GM19438 (cell line): ENCODE results near the gene B4GALNT2.
"Not testable (repeated sequence)": the region's sequence is repeated elsewhere in the genome, so short reads cannot be mapped to it uniquely, and the experiment has no call there.

Experiments used
- ATAC-seq: cut with Tn5 transposase; IDR thresholded peaks from one replicate; pipeline ENCODE4 v1.9.1; 2021; ENCODE audit warnings: low read depth; ENCODE audit not compliant: unreplicated experiment

The B4GALNT2 gene

DNA sequence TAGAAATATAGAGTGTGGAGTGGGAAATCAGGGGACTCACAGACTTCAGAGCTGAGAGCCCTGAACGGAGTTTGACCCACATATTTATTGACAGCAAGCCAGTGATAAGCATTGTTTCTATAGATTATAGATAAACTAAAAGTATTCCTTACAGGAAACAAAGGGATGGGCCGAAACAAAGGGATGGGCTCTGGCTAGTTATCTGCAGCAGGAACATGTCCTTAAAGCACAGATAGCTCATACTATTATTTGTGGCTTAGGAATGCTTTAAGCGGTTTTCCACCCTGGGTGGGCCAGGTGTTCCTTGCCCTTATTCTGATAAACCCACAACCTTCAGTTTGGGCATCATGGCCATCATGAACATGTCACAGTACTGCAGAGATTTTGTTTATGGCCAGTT lies 38.1 kb downstream of the B4GALNT2 start:
- ATAC-seq = not testable (repeated sequence)

DNA sequence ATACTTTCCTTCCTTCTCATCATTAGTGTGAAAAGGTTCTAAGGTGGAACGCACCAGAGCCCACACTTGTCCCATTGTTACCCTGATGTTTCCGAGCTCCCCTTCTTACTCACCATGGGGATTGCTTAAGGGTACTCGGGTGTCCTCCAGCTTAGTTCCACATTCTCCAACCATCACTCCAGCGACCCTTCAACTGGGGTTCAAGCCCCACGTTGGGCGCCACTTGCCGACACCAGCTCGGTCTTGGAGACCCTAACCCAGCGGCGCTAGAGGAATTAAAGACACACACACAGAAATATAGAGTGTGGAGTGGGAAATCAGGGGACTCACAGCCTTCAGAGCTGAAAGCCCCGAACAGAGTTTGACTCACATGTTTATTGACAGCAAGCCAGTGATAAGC lies 43.4 kb downstream of the B4GALNT2 start:
- ATAC-seq = not testable (repeated sequence)

DNA sequence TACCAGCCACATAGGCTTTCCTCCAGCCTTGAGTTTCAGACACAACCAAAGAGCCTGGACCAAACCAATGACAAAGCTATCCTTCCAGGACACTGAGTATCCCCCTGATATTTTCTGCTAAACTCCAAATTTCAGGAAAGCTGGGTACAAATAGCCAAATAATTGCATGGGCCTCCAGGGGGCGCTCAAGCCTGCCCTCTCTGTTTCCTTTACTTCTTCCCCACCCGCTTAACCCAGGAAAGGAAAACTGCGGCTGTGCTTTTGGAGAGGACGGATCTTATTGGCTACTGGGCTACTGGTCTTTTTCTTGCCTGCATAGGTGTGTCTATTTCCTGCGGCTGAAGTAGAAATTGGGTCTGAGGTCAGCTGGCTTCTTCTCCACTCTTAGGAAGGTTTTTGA lies 47.7 kb downstream of the B4GALNT2 start:
- no peak for ATAC-seq

DNA sequence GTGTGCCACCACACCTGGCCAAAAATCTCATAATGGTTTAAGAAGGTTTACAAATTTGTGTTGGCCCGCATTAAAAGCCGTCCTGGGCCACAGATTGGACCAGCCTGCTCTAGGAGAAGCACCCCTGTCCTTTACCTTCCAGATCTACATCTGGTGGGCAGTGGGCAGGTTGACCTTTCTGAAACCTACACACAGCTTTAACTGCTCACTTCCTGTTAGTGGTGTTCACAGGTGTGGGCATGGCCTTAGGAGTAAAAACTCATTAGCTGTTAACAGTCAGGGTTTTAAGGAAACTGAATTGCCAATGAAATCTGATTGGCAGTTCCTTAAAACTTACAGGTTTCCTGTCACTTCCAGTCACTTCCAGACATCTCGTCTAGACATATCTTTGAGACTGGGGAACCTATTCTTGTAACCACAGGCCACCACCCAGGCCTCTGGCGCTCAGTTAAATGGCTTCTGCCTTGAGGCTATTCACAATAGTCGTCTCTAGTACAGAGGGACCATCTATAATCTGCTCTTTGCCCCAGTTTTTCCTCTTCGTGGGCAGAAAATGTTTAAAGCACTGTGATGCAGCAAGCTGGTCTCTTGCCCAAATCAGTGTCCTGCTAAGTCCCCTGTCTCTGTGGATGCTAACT lies 48.5 kb downstream of the B4GALNT2 start:
- ATAC-seq = no peak

DNA sequence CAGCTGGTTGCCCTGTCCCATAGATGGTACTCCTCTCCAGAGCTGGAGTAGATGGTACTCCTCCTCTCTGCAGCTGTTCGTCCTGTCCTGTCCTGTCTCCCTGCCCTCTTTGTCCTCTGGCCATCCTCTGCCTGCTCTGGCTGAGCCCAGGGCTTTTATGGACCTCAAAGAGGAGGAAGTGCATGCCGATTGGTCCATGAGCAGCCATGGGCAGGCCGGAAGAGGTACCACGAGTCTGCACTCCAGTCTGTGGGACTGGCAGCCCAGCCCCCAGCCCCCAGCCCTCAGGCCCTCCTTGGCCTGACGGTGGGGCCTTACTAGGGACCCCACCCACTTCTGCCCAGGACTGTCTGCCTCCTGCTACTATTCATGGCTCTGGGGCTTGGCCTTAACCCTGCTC lies 50.8 kb downstream of the B4GALNT2 start:
- no peak for ATAC-seq

DNA sequence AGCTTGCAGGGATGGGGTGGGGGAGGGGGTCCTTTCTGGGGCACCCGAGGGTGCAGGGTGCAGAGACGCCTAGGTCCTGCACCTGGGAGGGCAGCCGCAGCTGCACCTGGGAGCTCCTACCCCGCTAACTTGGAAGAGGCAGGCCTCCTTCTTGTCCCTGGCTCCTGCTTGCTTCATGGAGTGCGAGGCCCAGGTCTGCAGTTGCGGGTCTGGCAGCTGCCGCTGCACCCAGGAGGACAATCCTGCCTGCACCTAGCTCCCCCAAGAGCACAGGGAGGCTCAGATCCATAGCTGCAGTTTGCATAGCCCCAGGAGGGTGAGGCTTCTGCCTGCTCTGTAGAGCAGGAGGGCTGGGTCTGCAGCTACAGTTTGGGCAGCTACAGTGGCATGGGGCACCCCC lies 51.2 kb downstream of the B4GALNT2 start:
- ATAC-seq = no peak

DNA sequence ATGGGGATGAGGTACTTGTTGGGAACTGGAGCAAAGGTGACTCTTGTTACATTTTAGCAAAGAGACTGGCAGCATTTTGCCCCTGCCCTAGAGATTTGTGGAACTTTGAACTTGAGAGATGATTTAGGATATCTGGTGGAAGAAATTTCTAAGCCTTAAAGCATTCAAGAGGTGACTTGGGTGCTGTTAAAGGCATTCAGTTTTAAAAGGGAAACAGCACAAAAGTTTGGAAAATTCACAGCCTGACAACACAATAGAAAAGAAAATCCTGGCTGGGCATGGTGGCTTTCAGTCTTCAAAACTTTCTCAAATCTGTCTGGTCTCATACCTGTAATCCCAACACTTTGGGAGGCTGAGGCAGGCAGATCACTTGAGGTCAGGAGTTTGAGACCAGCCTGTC lies 52.0 kb downstream of the B4GALNT2 start:
- ATAC-seq = not testable (repeated sequence)

DNA sequence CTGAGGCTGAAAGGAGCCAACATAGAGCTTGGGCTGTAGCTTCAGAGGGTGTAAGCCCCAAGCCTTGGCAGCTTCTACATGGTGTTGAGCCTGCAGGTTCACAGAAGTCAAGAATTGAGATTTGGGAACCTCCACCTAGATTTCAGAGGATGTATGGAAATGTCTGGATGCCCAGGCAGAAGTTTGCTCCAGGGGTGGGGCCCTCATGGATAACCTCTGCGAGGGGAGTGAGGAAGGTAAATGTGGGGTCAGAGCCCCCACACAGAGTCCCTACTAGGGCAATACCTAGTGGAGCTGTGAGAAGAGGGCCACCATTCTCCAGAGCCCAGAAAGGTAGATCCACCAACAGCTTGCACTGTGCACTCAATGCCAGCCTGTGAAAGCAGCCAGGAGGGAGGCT lies 52.8 kb downstream of the B4GALNT2 start:
- not testable (repeated sequence) for ATAC-seq

DNA sequence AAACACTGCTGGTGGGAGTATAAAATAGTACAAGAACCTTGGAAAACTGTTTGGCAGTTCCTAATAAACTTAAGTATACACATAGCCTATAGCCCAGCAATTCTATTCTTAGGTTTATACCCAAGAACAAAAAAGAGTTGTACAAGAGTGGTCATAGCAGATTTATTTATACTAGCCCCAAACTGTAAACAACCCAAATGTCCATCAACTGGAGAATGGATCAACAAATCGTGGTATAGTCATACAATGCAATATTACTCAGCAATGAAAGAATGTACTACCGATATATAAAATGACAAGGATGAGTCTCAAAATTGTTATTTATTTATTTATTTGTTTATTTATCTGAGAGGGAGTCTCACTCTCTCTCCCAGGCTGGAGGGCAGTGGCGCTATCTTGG lies 54.7 kb downstream of the B4GALNT2 start:
- no peak for ATAC-seq

DNA sequence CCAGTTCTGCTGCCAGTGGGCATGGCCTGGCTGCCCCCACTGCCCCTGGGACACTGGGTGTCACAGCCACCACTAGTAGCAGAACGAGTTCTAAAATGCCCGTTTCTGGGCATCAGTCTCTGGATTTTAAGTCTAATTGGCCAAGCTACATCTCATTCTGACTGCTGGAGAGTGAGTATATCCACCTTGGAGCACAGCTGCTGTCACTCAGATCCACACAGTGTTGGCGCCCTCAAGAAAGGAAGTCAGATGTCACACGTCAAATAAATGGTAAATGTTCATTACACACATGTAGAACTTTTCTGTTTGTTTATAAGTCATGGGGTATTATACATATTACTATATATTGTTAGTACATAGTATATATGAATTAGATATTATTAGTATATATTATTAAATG lies 58.4 kb downstream of the B4GALNT2 start:
- no peak for ATAC-seq

DNA sequence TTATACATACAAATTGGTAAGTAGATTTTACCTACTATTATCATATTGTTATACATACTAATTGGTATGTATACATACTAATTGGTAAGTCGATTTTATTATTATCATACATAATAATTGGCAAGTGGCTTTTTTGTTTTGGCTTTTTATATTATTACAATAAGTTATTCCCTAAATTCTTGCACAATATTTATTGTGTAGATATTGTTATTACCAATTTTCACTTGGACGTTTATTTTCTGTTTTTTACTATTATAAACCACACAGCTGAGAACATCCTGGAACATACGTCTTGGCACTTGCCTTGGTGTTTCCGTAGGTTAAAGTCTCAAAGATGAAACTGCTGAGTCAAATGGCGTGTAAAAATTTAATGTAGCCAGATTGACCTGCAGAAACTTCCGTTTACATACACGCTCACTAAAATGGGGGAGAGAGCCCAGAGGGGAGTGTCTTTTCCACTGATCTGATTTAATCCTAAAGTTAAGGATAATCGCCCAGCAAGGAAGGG lies 58.9 kb downstream of the B4GALNT2 start:
- ATAC-seq = no peak

DNA sequence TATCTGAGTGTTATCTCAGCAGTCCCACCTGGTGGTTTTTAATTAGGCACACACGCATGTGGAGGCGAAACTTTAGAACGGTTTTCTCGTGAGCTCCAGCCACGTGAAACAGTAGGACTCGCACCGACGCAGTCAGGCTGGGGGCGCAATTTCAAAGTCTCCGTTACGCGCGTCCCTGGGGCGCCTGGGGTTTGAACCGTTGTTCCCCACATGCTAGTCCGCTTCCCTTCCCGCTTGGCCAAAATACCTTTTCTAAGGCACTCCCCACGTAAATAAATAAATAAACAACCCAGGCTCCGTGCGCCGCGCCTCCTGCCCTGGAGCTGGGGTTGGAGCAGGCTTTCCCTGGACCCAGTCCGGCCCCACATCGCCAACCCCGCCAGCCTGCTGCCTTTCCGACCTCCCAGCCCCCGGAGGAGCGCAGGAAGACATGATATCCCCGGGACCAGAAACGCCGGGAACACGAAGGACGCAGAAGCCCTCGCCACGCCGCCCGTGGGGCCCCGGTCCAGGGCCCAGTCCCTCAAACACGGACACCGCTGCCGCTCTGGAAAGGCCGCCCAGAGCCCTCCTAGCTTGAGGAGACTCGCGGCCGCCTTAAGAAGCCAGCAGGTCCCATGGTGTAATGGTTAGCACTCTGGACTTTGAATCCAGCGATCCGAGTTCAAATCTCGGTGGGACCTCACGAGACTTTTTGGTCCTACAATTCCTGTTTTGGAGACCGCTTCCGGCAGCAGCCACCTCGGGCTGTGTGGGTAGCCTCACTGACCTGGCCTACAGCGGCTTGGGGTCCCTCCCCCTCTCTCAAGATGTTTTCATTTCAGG lies 59.6 kb downstream of the B4GALNT2 start:
- peak; percentile 51 for ATAC-seq

DNA sequence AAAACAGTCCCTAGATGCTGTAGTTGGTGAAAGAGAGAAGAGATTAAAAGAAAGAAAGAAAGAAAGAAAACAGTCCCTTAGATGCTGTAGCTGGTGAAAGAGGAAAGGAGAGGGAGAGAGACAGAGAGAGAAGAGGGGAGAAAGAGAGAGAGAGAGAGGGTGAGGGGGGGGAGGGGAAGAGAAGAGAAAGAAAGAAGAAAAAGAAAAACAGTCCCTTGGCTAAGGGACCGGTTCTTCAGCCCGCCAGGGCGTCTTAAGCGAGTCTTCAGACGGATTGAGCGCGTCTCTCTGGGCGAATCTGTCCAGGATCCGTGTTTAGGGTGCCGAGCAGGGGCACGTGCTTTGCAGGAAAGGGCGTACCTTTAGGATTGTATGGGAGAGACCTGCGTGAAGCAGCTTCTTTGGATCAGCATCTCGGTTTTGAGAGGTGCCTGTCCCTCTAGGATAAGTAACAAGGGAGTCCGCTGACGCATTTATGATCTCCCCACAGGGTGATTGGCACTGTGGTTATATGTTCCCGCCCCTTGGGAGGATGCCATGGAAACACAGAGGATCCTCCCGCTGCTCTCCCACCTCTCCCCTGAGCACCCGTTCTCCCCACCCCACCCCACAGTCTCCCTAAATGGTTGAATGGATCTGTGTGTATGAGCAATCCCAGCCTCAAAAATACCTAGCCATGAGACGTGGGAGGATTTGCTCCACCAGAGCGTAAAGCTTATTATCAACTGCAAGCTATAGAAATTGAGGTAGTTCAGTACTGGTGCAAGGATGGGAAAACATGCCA lies 61.1 kb downstream of the B4GALNT2 start:
- no peak for ATAC-seq

DNA sequence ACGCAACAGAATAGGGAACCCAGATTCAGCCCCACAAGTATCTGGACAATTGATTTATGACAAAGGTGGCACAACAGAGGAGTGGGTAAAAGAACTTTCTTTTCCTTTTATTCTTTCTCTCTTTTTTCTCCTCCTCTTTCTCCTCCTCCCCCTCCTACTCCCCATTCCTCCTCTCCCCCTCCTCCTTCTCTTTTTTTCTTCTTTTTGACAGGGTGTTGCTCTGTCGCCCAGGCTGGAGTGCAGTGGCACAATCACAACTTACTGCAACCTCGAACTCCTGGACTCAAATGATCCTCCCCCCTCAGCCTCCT lies 61.7 kb downstream of the B4GALNT2 start:
- ATAC-seq = no peak

DNA sequence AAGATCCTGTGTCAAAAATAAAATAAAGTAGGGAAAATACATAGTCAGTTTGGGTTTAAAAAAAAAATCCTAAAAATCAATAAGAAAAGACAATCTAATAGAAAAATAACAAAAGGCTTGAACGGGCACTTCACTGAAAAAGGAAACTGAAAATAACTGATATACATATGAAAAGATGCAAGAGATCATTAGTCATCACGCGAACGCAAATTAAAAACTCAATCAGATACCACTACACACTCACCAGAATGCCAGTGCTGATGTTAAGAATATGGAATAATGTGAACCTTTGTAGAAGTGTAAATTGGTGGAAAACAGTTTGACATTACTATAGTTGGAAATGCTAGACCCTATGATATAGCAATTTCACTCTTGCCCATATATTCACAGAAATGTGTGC lies 63.2 kb downstream of the B4GALNT2 start:
- ATAC-seq = no peak

DNA sequence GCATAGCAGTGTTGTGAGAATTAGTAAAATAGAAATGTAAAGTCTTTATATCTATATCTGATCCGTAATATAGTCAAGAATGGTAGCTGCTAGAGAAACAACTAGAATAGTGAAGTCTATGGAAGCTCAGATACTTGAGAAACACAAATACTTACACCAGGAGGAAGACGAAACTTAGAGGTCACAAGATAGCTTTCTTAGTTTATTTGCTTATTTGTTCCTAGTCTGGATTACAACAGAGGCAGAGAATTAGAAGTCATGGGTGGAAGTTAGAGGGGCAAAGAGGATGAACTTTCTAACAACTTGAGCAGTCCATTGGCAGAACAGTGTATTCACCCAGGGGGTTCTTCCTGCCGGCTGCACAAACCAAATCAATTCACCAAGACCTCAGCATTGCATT lies 64.0 kb downstream of the B4GALNT2 start:
- no peak for ATAC-seq

DNA sequence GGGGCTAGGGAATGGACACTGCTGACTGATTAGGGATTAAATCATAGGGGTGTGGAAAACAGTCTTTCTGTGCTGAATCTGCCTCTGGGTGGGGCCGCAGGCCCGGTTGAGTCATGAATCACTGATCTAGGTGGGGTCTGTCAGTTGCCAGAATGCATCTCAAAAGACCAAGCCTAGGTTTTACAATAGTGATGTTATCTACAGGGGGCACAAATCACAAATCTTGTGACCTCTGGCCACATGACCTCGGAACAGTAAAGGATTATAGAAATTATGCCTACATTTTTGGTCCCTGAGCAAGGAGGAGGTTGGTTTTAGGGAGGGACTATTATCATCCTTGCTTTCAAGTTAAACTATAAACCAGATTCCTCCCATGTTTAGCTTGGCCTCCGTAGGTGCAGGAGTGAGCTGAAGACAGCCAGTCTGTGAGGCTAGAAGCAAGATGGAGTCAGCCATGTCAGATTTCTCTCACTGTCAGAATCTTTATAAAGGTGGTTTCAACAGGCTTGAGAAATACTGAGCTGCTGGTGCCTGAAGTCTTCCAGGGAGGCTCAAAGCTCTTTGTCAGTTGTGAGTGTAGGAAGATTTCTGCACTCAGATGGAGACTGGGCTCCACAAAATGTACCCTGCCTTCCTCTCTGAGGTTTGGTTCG lies 64.9 kb downstream of the B4GALNT2 start:
- ATAC-seq = no peak

DNA sequence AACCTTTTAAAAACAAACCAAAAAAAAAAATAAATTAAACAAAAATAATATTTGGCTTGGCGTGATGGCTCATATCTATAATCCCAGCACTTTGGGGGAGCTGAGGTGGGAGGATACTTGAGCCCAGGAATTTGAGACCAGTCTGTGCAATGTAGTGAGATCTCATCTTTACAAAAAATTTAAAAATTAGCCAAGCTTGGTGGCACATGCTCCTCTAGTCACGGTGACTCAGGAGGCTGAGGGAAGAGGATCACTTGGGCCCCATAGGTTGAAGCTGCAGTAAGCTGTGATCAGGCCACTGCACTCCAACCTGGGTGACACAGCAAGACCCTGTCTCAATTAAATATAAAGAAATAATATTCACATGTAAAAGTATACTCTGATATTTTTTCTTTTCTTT lies 65.6 kb downstream of the B4GALNT2 start:
- no peak for ATAC-seq

DNA sequence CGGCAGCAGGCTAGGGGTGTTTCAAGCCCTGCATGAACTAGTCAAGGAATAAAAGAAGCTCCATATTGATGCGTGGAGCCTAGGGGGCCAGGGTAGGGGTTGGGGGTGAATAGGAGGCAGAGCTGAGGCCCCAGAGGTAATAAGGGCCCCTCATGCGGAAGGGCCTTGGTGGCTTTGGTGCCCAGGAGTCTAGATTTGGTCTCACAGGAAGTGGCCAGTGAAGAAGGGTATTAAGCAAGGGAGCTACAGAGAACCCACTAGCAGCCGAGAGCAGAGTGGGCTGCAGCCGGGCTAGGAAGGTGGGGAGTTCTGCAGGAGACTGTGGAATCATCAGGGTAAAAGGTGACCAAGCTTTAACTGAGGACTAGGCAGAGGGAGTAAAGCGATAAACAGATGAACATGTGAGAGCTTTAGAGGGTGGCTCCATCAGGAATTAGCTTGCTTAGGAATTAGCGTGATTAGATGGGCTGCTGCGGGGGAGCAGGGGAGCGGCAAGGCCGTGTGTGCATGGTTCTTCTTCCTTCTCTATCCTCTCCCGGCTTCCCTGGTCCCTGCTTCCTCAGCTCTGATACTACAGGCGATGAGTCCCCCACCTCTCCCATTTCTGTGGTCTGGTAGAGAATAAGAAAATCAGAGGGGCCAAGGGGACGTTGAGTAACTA lies 68.0 kb downstream of the B4GALNT2 start:
- ATAC-seq = no peak

DNA sequence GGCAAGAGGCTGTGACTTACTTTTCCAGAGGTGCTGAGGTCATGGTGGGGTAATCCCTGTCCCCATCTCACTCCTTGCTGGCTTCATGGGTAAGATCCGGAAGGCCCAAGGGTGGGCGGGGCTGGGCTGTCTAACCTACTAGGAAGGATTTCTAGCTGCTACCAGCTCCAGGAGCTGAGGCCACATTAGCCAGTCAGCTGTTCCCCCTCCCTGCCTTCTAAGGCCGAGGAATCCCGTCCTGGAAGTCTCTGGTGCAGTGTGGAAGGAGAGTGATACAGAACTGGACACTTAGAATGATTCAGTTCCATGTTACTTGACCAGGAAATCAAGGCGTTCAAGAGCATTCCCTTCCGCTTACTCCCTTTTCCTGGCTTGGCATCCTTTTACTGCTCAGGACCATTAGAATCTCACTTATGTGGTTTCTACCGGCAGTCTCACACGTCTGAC lies 68.9 kb downstream of the B4GALNT2 start:
- no peak for ATAC-seq
